ENCODE measurements around the gene FARS2.

DNA sequence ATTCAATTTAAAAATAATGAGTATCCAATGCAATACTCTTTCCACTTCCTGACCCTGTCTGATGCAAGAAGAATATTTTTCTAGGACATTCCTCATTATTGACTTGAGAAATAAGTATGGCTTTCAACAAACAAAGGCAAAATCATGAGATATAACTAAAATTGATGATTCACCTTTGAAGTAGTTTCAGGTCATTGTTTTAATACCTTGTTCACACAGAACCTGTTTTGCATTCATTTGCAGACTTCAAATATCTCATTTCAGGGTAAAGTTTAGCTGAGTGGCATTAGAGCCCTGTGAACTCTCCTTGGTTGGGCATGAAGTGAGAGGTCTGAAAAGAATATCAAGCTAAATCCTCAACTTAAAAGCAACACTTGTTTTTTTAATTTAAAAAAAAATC lies 436.2 kb downstream of the FARS2 start:
- TF ChIP-seq CTCF (IDR thresholded peaks at IDR 0.05 in 2 of 3, conservative IDR thresholded peaks at IDR 0.05 in 1 of 3; ENCODE audit: borderline replicate concordance in 1 of 3, insufficient read depth in 1 of 3, low read depth in 2 of 3, low read length in 2 of 3) (no peak), POLR2A (IDR thresholded peaks at IDR 0.05; ENCODE audit: borderline replicate concordance, extremely low read depth, insufficient read depth, insufficient read length) (no peak), YY1 (IDR thresholded peaks at IDR 0.05; ENCODE audit: extremely low read depth, insufficient replicate concordance, low read depth, low read length) (no peak), JUND (IDR thresholded peaks at IDR 0.05) (no peak), EZH2phosphoT487 (IDR thresholded peaks at IDR 0.05; ENCODE audit: borderline replicate concordance) (no peak), POLR2AphosphoS5 (IDR thresholded peaks at IDR 0.05; ENCODE audit: low read depth, low read length) (no peak), EGR1 (IDR thresholded peaks at IDR 0.05; ENCODE audit: low read depth) (no peak)

All from HCT116 (cell line).